ENCODE measurements around the gene SLC4A11. TPM values are rescaled to one million over a fixed set of nuclear protein-coding genes. Genes with fewer than 3 reads are reported as not detected.

Gene SLC4A11
- polyA plus RNA-seq, 1 of the 3 experiments (the other 2 are of a cell fraction): 2.7 TPM

GRCh38 chr20:3231889-3232588, 7.0 kb downstream of the SLC4A11 start:
- Histone ChIP-seq H3K36me3 (replicated peaks in 1 of 2; ENCODE audit: control insufficient read depth in 1 of 2, insufficient read depth in 2 of 2, low read length in 1 of 2) (no peaks in the 10 kb centered on the region), H3K79me2 (ENCODE audit: insufficient read depth) (no peaks in the 10 kb centered on the region), H3K9ac (no peak overlapping the region), H3K9me2 (no peaks in the 10 kb centered on the region), H2AFZ (ENCODE audit: low read depth) (no peak overlapping the region), H3K27ac (ENCODE audit: low read depth in 2 of 2, low read length in 1 of 2) (no peak overlapping the region), H3K4me1 (ENCODE audit: control insufficient read depth in 1 of 2, insufficient read depth in 2 of 2, low read depth in 1 of 2, low read length in 1 of 2) (no peaks in the 10 kb centered on the region), H3K4me3 (ENCODE audit: low read depth in 2 of 2, low read length in 1 of 2) (no peak overlapping the region), H4K20me1 (ENCODE audit: insufficient read depth) (no peaks in the 10 kb centered on the region), H3K4me2 (no peak overlapping the region), H3K27me3 (ENCODE audit: insufficient read depth) (no peaks in the 10 kb centered on the region), H3K9me3 (no peaks in the 10 kb centered on the region), H3F3A (replicated peaks; ENCODE audit: insufficient read depth) (no peaks in the 10 kb centered on the region)
- 88% methylated on average over 15 of the region's 15 CpGs for WGBS (ENCODE audit: low lambda C conversion rate)
- ChIA-PET CTCF (interaction anchor here (0.8 to 1.6 kb wide), 3 partner anchors 13 to 15 kb away, joined by 3 to 4 read pairs (median 4); no protein-coding TSS in a partner anchor), POLR2A (no interaction called here)
- TF ChIP-seq TEAD4 (IDR thresholded peaks at IDR 0.05; ENCODE audit: borderline replicate concordance, insufficient read depth) (no peak), USF1 (IDR thresholded peaks at IDR 0.05; ENCODE audit: borderline replicate concordance, low read depth) (no peak), YY1 (IDR thresholded peaks at IDR 0.05; ENCODE audit: low read depth) (no peak), FOSL2 (IDR thresholded peaks at IDR 0.05; ENCODE audit: borderline replicate concordance, low read depth) (no peak), MAX (IDR thresholded peaks at IDR 0.05; ENCODE audit: low read depth) (no peak), CHD2 (IDR thresholded peaks at IDR 0.05; ENCODE audit: low read length, partially characterized antibody) (no peak), PBX3 (IDR thresholded peaks at IDR 0.05) (no peak), GABPA (IDR thresholded peaks at IDR 0.05; ENCODE audit: low read depth) (no peak), MXI1 (IDR thresholded peaks at IDR 0.05; ENCODE audit: low read depth, low read length) (no peak), IRF3 (IDR thresholded peaks at IDR 0.05; ENCODE audit: low read depth, low read length) (no peak), NFIC (IDR thresholded peaks at IDR 0.05; ENCODE audit: borderline replicate concordance) (no peak), TCF12 (IDR thresholded peaks at IDR 0.05) (no peak), SMC3 (IDR thresholded peaks at IDR 0.05; ENCODE audit: low read depth, low read length) (no peak), TAF1 (IDR thresholded peaks at IDR 0.05; ENCODE audit: borderline replicate concordance, low read depth, low read length) (no peak), FOXM1 (IDR thresholded peaks at IDR 0.05; ENCODE audit: low read depth) (no peak), GATA2 (CRISPR knock-in tag; IDR thresholded peaks at IDR 0.05) (no peak), REST (IDR thresholded peaks at IDR 0.05; ENCODE audit: low read depth, low read length) (no peak), CTCF (IDR thresholded peaks at IDR 0.05) (no peak), SIN3A (IDR thresholded peaks at IDR 0.05; ENCODE audit: borderline replicate concordance, low read depth, low read length) (no peak), RXRA (IDR thresholded peaks at IDR 0.05; ENCODE audit: borderline replicate concordance, low read depth) (no peak)
- DNase-seq: no peak
